SK-N-MC (cell line): Measurements from ENCODE around the gene TNIK.

Source experiments
- EZH2 ChIP-seq: fragments of 200-600 bp; sonication (generic); IDR thresholded peaks from one replicate; pipeline ENCODE4 v1.6.1; 2017; ENCODE audit warnings: antibody characterized with exemption
- FOXP2 ChIP-seq: optimal IDR thresholded peaks from 2 replicates; pipeline ENCODE3; 2011; ENCODE audit warnings: mild to moderate bottlenecking, moderate library complexity; ENCODE audit not compliant: insufficient read depth; ENCODE audit errors: extremely low read length, control extremely low read depth
- POLR2AphosphoS5 ChIP-seq: IDR thresholded peaks from 2 replicates; pipeline ENCODE4 v1.6.1; 2012; ENCODE audit warnings: mild to moderate bottlenecking, low read depth, low read length, borderline replicate concordance

GRCh38 chr3:171282041-171282440 is 178.2 kb downstream of the TNIK start:
- TF ChIP-seq EZH2 (no peak), POLR2AphosphoS5 (no peak), FOXP2 (no peak)
